GM18873 (cell line): ENCODE results near the gene PLD2.
"Not testable (repeated sequence)": the region's sequence is repeated elsewhere in the genome, so short reads cannot be mapped to it uniquely, and the experiment has no call there.

ENCODE experiments used
- ATAC-seq: cut with Tn5 transposase; IDR thresholded peaks from one replicate; pipeline ENCODE4 v1.9.1; 2021; ENCODE audit warnings: mild to moderate bottlenecking, moderate library complexity, moderate number of reproducible peaks; ENCODE audit not compliant: unreplicated experiment, low FRiP score

The PLD2 gene

GRCh38 chr17:4854111-4854681 lies 47.2 kb downstream of the PLD2 start:
- no peak for ATAC-seq

- ATAC-seq: no peak
These were observed 49.5 kb downstream of the PLD2 start for GRCh38 chr17:4856271-4856936.

GRCh38 chr17:4856937-4857314 lies 50.0 kb downstream of the PLD2 start:
- no peak for ATAC-seq

- not testable (repeated sequence) for ATAC-seq
These were observed 50.4 kb downstream of the PLD2 start for GRCh38 chr17:4857347-4857746.

- ATAC-seq: no peak
These were observed 51.3 kb downstream of the PLD2 start for GRCh38 chr17:4858068-4858881.

- ATAC-seq: no peak
These were observed 51.9 kb downstream of the PLD2 start for GRCh38 chr17:4858882-4859260.

GRCh38 chr17:4859816-4860625 lies 53.1 kb downstream of the PLD2 start:
- ATAC-seq: no peak

- no peak for ATAC-seq
These were observed 53.7 kb downstream of the PLD2 start for GRCh38 chr17:4860651-4861050.

GRCh38 chr17:4861052-4861451 lies 54.1 kb downstream of the PLD2 start:
- ATAC-seq: no peak

- ATAC-seq: no peak
These were observed 55.8 kb downstream of the PLD2 start for GRCh38 chr17:4862720-4863119.

- ATAC-seq: no peak
These were observed 56.4 kb downstream of the PLD2 start for GRCh38 chr17:4863321-4863720.

GRCh38 chr17:4867535-4867934 lies 60.6 kb downstream of the PLD2 start:
- ATAC-seq: not testable (repeated sequence)

GRCh38 chr17:4869058-4869998 lies 62.4 kb downstream of the PLD2 start:
- not testable (repeated sequence) for ATAC-seq

- ATAC-seq: no peak
These were observed 63.9 kb downstream of the PLD2 start for GRCh38 chr17:4870855-4871254.

GRCh38 chr17:4872786-4873185 lies 65.8 kb downstream of the PLD2 start:
- no peak for ATAC-seq
